OCI-M2 (cell line): ENCODE results near the gene ZBTB5.
"Not testable (repeated sequence)": the region's sequence is repeated elsewhere in the genome, so short reads cannot be mapped to it uniquely, and the experiment has no call there.

Source experiments
- DNase-seq: peaks from one replicate; lab custom pipeline; 2025; ENCODE audit not compliant: unreplicated experiment; lab: John Stamatoyannopoulos, UW

ZBTB5 gene

DNA sequence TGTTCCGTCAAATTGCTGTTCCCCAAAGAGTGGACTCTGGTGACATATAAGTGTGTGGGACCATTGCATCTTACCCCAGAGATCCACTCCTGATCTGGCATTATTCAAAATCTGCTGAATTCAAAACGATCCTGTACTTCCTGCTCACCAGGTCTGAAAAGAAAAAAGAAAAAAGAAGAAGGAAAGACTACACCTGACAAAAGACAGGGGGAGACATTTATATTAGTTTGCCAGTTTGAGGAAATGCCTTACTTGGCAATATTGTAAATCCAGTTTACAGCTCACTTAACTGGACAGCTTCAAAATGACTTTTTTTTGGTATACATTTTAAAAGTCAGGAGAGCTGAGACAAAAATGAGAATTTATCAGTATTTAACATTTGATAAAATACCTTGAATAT is 57.8 kb downstream of the ZBTB5 start:
- no peak for DNase-seq

DNA sequence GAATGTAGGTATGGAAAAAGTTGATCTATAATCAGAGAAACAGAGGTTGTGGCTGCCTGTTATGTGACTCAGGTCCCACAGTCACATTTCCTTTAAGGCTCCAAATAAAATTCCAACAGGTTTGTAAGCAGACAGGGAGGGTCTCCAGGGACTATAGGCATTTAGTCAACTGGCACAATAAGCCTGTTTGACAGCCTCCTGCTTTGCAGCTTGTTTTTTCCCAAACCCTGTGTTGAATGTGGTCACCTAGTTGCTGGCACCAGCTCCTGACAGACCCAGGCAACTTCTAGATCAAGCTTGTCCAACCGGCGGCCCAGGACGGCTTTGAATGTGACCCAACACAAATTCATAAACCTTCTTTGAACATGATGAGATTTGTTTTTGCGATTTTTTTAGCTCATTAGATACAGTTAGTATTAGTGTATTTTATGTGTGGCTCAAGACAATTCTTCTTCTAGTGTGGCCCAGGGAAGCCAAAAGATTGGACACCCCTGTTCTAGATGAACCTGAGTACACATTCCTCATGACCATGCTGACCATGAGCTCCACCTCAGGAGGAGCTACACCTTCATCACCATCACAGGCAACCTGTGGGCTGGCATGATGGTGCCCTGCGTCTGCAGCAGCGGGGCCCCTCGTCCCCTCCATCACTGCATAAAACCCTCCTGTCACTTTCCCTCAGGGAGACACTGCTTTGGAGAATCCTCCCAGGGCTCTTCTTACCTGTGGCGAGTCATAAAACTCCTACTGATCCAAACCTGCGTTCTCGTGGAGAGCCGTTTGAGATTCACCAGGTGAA is 58.4 kb downstream of the ZBTB5 start:
- DNase-seq, result no peak

DNA sequence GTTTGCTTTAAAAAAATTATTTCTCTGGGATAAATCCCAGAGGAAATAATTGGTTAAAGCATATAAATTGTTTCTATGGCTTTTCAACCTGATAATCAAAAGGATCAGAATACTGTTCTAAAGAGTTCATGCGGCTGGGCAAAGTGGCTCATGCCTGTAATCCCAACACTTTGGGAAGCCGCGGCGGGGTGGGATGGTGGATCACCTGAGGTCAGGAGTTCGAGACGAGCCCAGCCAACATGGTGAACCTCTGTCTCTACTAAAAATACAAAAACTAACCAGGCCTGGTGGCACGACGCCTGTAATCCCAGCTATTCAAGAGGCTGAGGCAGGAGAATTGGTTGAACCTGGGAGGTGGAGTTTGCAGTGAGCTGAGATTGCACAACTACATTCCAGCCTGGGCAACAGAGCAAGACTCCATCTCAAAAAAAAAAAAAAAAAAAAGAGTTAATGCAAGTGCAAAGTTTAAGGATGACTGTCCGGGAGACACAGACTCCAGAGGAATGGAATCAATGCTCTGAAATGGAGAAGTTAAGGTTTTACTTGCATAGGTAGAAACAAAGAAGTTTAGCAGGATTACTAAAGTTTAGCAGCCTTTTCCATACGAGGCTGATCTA is 59.4 kb downstream of the ZBTB5 start:
- DNase-seq, result no peak

DNA sequence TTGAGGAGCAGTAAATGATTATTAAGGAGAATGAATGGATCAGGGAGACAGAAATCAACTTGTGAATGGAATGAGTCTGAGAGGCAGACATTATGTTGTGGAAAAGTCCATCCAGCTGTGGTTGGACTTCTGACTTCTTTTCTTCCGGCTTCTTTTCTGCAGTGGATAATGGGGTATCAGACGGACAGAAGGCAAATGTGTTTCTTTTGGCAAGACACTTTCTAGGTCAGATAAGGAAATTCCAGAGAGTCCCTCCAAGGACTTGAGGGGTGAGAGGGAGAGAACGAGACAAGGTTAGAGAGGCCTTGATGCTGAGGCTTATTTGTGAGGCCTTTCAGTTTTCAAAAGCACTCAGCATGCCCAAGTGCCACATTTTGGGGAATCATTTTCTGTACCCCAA is 59.9 kb downstream of the ZBTB5 start:
- no peak for DNase-seq

DNA sequence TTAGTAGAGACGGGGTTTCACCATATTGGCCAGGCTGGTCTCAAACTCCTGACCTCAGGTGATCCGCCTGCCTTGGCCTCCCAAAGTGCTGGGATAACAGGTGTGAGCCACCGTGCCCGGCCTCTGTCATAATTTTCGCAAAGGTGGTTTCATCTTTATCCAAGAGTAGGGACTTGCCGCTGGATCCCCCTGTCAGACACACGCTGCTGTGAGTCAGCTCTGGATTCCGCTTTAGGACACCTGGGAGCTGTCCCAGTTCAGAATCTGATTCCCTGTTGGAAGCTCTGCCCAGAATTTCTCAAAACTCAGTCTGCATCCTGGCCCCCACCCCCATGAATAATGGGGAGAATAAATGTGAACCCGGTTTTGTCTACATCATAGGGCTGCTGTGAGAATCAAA is 60.7 kb downstream of the ZBTB5 start:
- DNase-seq, result no peak

DNA sequence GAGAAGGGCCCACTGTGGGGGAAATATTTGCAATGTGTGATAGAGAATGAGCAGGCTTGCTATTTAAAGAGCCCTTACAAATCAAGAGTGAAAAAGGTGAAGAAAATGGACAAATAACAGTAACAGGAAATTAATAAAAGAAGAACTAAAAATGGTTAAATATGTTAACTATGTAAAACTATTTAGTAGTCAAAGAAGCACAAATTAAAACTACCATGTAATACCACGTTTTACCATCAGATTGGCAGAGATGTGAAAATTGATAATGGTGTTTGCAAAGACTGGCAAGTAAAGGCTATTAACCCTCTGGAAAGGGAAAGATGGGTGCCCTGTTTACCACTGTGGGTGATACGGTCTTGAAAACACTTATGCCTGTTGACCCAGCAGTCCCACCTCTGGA is 65.9 kb downstream of the ZBTB5 start:
- DNase-seq, result no peak

- no peak for DNase-seq
Observed at GRCh38 chr9:37398464-37399025, 66.7 kb downstream of the ZBTB5 start.

DNA sequence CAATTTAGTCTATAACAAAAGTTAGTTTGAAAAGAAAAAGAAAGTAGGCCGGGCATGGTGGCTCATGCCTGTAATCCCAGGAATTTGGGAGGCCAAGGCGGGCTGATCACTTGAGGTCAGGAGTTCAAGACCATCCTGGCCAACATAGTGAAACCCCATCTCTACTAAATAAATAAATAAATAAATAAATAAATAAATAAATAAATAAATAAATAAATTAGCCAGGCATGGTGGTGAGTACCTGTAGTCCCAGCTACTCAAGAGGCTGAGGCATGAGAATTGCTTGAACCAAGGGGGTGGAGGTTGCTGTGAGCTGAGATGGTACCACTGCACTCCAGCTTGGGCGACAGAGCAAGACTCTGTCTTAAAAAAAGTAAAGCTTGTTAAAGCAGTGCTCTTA is 67.3 kb downstream of the ZBTB5 start:
- DNase-seq, result not testable (repeated sequence)

- no peak for DNase-seq
Observed at GRCh38 chr9:37395663-37396062, 69.6 kb downstream of the ZBTB5 start.

DNA sequence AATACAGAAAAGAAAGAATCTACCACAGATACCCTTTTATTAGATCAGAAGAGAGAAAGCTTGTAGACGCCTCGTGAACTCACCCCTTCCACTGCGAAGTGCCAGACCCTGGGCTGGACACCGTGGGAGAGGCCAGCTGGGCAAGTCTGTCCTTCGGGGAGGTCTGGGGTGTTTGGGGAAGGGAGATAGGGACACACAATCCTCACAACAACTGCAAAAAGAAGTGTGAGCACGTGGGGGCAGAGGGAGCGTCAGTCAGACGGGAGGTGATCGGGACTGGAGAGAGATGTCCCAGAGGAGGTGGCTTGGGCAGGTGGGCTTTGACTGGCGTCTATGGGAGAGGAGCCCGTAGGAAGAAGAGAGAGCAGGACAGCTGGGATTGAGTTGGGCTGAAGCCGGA is 70.0 kb downstream of the ZBTB5 start:
- DNase-seq, result no peak

DNA sequence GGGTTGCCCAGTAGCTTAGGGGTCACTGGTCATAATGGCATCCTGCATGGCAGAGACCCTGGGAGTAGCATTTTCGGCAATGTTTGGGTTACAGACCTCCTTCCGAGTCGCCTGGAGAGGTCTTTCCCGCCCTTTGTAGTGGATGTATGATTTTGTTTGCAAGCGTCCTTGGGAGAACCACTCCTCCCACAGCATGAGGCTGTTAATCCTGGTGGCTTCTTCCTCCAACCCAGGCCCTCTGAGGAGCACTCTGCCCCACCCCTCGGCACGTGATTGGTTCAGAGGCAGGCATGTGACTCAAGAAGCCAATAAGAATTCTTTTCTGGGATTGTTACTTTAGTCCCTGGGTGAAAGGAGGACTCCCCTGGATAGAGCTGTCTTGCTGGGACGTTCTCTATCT is 73.0 kb downstream of the ZBTB5 start:
- no peak for DNase-seq

- no peak for DNase-seq
Observed at GRCh38 chr9:37390759-37391158, 74.5 kb downstream of the ZBTB5 start.
